Glutamatergic neuron (in vitro differentiated cells): ENCODE measurements around the gene HEBP1. TPM values are rescaled to one million over a fixed set of nuclear protein-coding genes. Genes with fewer than 3 reads are reported as not detected.
"Not testable (repeated sequence)": the region's sequence is repeated elsewhere in the genome, so short reads cannot be mapped to it uniquely, and the experiment has no call there.

Experiments used
- DNase-seq: peaks from one replicate; pipeline ENCODE4 v3.0.0; 2022
- H3K27ac Mint-ChIP-seq: one replicate; pipeline ENCODE4 v1.8.0; 2020; ENCODE audit warnings: mild to moderate bottlenecking, mixed read lengths, inconsistent platforms; ENCODE audit not compliant: unreplicated experiment
- H3K27me3 Mint-ChIP-seq: one replicate; pipeline ENCODE4 v1.8.0; 2020; ENCODE audit warnings: mild to moderate bottlenecking, moderate library complexity, mixed read lengths, inconsistent platforms; ENCODE audit not compliant: unreplicated experiment
- H3K36me3 Mint-ChIP-seq: one replicate; pipeline ENCODE4 v1.8.0; 2020; ENCODE audit warnings: mild to moderate bottlenecking, mixed read lengths, inconsistent platforms; ENCODE audit not compliant: unreplicated experiment
- H3K4me1 Mint-ChIP-seq: one replicate; pipeline ENCODE4 v1.8.0; 2020; ENCODE audit warnings: mild to moderate bottlenecking, low read depth, mixed read lengths, inconsistent platforms; ENCODE audit not compliant: unreplicated experiment
- H3K4me3 Mint-ChIP-seq: one replicate; pipeline ENCODE4 v1.8.0; 2020; ENCODE audit warnings: mild to moderate bottlenecking, mixed read lengths, inconsistent platforms; ENCODE audit not compliant: unreplicated experiment
- H3K9me3 Mint-ChIP-seq: one replicate; pipeline ENCODE4 v1.8.0; 2020; ENCODE audit warnings: mild to moderate bottlenecking, moderate library complexity, mixed read lengths, inconsistent platforms; ENCODE audit not compliant: unreplicated experiment
- CTCF ChIP-seq: fragments of 200-600 bp; sonication (generic); IDR thresholded peaks from one replicate; pipeline ENCODE4 v1.5.0; 2021; ENCODE audit not compliant: partially characterized antibody, unreplicated experiment
- total RNA-seq: library from RNA; stranded (reverse); fragmentation: NEBNext Ultra II Directional; extraction: Animal tissue kit (Norgen Biotek cat#: 25700); gene quantifications from one replicate; pipeline ENCODE4 v1.2.1, GENCODE V29; 2021; ENCODE audit not compliant: unreplicated experiment

Gene HEBP1
- total RNA-seq, 1 donor from 2014 or later: 3.0 TPM

DNA sequence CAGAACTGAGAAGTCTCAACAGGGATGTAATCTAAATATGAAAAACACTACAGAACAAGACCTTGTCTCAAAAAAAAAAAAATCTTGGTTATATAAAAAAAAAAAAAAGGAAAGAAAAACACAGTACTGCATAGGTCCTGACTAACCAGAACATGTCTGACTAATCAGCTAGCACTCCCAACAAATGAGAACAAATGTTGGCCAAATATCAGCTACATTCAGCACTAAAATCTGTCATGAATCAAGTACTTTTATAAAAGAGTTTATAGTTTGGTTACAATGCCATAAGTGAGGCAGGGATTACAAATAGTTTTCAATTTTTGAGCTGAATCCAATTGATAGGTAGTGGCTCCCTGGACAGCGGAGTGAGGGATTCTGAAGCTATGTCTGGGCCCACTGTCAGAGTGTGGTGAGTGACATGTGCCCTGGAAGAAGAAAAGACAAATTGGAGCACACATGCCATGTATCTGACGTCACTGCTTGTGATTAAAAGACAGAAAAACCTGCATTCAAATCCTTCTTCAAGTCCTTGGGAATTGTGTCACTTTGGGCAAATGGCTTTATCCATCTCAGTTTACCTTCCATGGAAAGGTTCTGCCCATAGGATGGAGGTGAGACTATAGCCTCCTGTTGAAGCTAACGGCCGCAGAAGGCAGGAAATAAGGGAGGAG lies 38.6 kb upstream of the HEBP1 start:
- DNase-seq: no peak
- Mint-ChIP-seq H3K4me3 (no peak overlapping the region), H3K9me3 (peaks cover 2% of the 10 kb centered on the region), H3K27ac (no peak overlapping the region), H3K27me3 (no peaks in the 10 kb centered on the region), H3K4me1 (no peaks in the 10 kb centered on the region), H3K36me3 (no peaks in the 10 kb centered on the region)
- no peak for TF ChIP-seq CTCF

DNA sequence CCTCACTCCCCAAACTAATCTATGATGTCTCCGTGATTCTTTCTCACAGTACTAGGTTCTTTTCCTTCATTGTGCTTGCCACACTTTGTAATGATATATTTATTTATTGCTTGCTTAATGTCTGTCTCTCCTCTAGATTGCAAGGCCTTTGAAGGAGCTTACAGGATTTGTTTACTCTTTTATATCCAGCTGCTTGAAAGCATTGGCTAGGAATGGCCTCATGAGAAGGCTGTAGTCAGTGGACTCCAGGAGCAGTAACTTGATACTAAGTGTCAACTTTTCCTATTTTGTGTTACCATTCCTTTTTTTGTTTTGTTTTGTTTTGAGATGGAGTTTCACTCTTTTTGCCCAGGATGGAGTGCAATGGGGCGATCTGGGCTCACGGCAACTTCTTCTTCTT lies 36.8 kb upstream of the HEBP1 start:
- Mint-ChIP-seq H3K27me3 (no peaks in the 10 kb centered on the region), H3K9me3 (peaks cover 2% of the 10 kb centered on the region), H3K36me3 (no peaks in the 10 kb centered on the region), H3K27ac (no peak overlapping the region), H3K4me1 (no peaks in the 10 kb centered on the region), H3K4me3 (no peak overlapping the region)
- no peak for TF ChIP-seq CTCF
- no peak for DNase-seq

- DNase-seq, H3K9me3 Mint-ChIP-seq, H3K27me3 Mint-ChIP-seq, H3K4me1 Mint-ChIP-seq, H3K4me3 Mint-ChIP-seq, H3K27ac Mint-ChIP-seq, H3K36me3 Mint-ChIP-seq: not testable (repeated sequence)
Observed at GRCh38 chr12:13035335-13035734, 35.3 kb upstream of the HEBP1 start.

GRCh38 chr12:13033476-13033875 lies 33.4 kb upstream of the HEBP1 start:
- Mint-ChIP-seq H3K27me3 (no peaks in the 10 kb centered on the region), H3K36me3 (no peaks in the 10 kb centered on the region), H3K9me3 (no peaks in the 10 kb centered on the region), H3K27ac (no peak overlapping the region), H3K4me3 (no peak overlapping the region), H3K4me1 (no peaks in the 10 kb centered on the region)
- TF ChIP-seq CTCF: no peak
- no peak for DNase-seq

- no peak overlapping the region for H3K27ac Mint-ChIP-seq
- DNase-seq: no peak
- no peak for TF ChIP-seq CTCF
- H3K4me3 Mint-ChIP-seq: no peak overlapping the region
- H3K4me1 Mint-ChIP-seq: peaks cover 2% of the 10 kb centered on the region
- no peaks in the 10 kb centered on the region for H3K36me3 Mint-ChIP-seq
- H3K9me3 Mint-ChIP-seq: no peaks in the 10 kb centered on the region
- no peaks in the 10 kb centered on the region for H3K27me3 Mint-ChIP-seq
Observed at GRCh38 chr12:13032164-13032563, 32.1 kb upstream of the HEBP1 start.
